CD4-positive, alpha-beta T cell (primary cell): ENCODE results near the gene TIMD4. TPM values are rescaled to one million over a fixed set of nuclear protein-coding genes. Genes with fewer than 3 reads are reported as not detected.

ENCODE experiments used
- ATAC-seq: fragments of 200-7000 bp; cut with Tn5 transposase; one replicate; pipeline ENCODE4 v1.10.0; 2022; ENCODE audit warnings: mild to moderate bottlenecking; ENCODE audit not compliant: poor library complexity
- CTCF ChIA-PET: fragments of 350-600 bp; sonication (Branson Sonifier 250); formaldehyde crosslinking; loops from one replicate; lab custom pipeline; 2021; ENCODE audit warnings: antibody characterized with exemption, inconsistent platforms; lab: Charles Lee
- POLR2A ChIA-PET: fragments of 350-600 bp; sonication (Branson Sonifier 250); formaldehyde crosslinking; loops from one replicate; lab custom pipeline; 2021; ENCODE audit warnings: antibody characterized with exemption, inconsistent platforms; lab: Charles Lee
- DNase-seq, 14 experiments: peaks; one replicate each; pipeline ENCODE4 v3.0.0-alpha.2; 2013 to 2020; ENCODE audit warnings: mixed read lengths in 2 of 14
- H3K27ac ChIP-seq, 2 donors: one replicate each; pipeline versions ENCODE4 v1.5.1 to v1.7.0; 2013; ENCODE audit warnings: low read length in 2 of 2, low read depth in 1 of 2, mild to moderate bottlenecking in 1 of 2
- H3K27me3 ChIP-seq, 2 experiments: 1 replicate in 1 of 2; 2 replicates in 1 of 2; pipeline versions ENCODE4 v1.6.1 to v1.7.0; 2013; ENCODE audit warnings: low read length in 2 of 2, control low read depth in 1 of 2, mild to moderate bottlenecking in 1 of 2, moderate library complexity in 1 of 2; ENCODE audit not compliant: insufficient read depth in 2 of 2, control insufficient read depth in 1 of 2
- H3K36me3 ChIP-seq: one replicate; pipeline ENCODE4 v1.6.1; 2013; ENCODE audit warnings: low read length, control low read depth; ENCODE audit not compliant: insufficient read depth
- H3K4me1 ChIP-seq: one replicate; pipeline ENCODE4 v1.6.1; 2013; ENCODE audit warnings: low read length, control low read depth; ENCODE audit not compliant: insufficient read depth
- H3K4me3 ChIP-seq: one replicate; pipeline ENCODE4 v1.5.1; 2013; ENCODE audit warnings: mild to moderate bottlenecking, low read length, moderate library complexity
- H3K9me3 ChIP-seq, 2 experiments: 1 replicate in 1 of 2; 2 replicates in 1 of 2; pipeline versions ENCODE4 v1.6.1 to v1.7.0; 2013; ENCODE audit warnings: low read length in 2 of 2, mild to moderate bottlenecking in 2 of 2, control low read depth in 1 of 2, moderate library complexity in 1 of 2; ENCODE audit not compliant: control insufficient read depth in 1 of 2, insufficient read depth in 1 of 2
- H3K27ac Mint-ChIP-seq: one replicate; pipeline ENCODE4 v1.8.0; 2020; ENCODE audit warnings: mixed read lengths
- H3K27me3 Mint-ChIP-seq: one replicate; pipeline ENCODE4 v1.8.0; 2021; ENCODE audit warnings: mixed read lengths
- H3K36me3 Mint-ChIP-seq: one replicate; pipeline ENCODE4 v1.8.0; 2021; ENCODE audit warnings: low read depth, mixed read lengths
- H3K4me1 Mint-ChIP-seq: one replicate; pipeline ENCODE4 v1.8.0; 2021; ENCODE audit warnings: low read depth, mixed read lengths
- H3K4me3 Mint-ChIP-seq: one replicate; pipeline ENCODE4 v1.8.0; 2020; ENCODE audit warnings: mild to moderate bottlenecking, mixed read lengths
- H3K9me3 Mint-ChIP-seq: one replicate; pipeline ENCODE4 v1.8.0; 2020; ENCODE audit warnings: mixed read lengths
- intact Hi-C, 2 experiments: fragments of 100-400 bp; cut with DNase I in 1 of 2; cut with micrococcal nuclease in 1 of 2; formaldehyde crosslinking; loops; one replicate each; pipeline versions ENCODE4 v1.15.1 to v1.9.0; 2023 to 2025; cut with DNase I, micrococcal nuclease
- total RNA-seq, 174 experiments: library from RNA in 2 of 174; stranded (reverse) in 2 of 174; gene quantifications; one replicate each; pipeline ENCODE4 v1.2.3 and lab custom pipeline; 2021 to 2026
- TF ChIP-seq, protein P1 (sequence below): fragments of 200-600 bp; IDR thresholded peaks from one replicate; pipeline ENCODE4 v1.8.0; 2022; ENCODE audit warnings: antibody characterized with exemption, mild to moderate bottlenecking

The TIMD4 gene
- total RNA-seq, 2 experiments from 2014 or later: 1.6 to 2.0 TPM

DNA sequence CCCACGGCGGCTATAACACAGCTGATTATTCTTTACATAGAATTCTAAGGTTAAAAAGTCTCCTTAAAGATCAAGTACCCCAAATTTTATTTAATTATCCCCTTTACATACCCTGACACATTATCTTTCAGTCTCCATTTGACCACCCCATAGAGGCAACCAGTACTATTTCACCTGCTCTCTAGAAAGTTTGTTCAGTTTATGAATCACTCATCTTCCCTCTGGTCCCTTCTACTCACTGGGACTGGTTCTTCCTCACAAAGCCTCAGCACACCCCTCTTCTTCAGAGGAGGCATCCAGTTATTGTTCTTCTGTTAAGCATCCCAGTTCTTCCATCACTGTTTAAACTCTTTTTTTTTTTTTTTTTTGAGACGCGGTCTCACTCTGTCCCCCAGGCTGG, 70.2 kb downstream of the TIMD4 start:
- Histone ChIP-seq H3K36me3 (no peaks in the 10 kb centered on the region), H3K4me1 (peaks cover 2% of the 10 kb centered on the region), H3K4me3 (no peak overlapping the region), H3K27me3 (no peaks in the 10 kb centered on the region), H3K27ac (no peak overlapping the region), H3K9me3 (no peaks in the 10 kb centered on the region)
- POLR2A ChIA-PET: no interaction called here
- ATAC-seq (no peak), DNase-seq (no peak)
- H3K27me3 Mint-ChIP-seq: no peaks in the 10 kb centered on the region
- TF ChIP-seq, protein P1, sequence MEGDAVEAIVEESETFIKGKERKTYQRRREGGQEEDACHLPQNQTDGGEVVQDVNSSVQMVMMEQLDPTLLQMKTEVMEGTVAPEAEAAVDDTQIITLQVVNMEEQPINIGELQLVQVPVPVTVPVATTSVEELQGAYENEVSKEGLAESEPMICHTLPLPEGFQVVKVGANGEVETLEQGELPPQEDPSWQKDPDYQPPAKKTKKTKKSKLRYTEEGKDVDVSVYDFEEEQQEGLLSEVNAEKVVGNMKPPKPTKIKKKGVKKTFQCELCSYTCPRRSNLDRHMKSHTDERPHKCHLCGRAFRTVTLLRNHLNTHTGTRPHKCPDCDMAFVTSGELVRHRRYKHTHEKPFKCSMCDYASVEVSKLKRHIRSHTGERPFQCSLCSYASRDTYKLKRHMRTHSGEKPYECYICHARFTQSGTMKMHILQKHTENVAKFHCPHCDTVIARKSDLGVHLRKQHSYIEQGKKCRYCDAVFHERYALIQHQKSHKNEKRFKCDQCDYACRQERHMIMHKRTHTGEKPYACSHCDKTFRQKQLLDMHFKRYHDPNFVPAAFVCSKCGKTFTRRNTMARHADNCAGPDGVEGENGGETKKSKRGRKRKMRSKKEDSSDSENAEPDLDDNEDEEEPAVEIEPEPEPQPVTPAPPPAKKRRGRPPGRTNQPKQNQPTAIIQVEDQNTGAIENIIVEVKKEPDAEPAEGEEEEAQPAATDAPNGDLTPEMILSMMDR: no peak
- H3K36me3 Mint-ChIP-seq: no peaks in the 10 kb centered on the region
- CTCF ChIA-PET: interaction anchor here (0.7 kb wide), 1 partner anchor 9 kb away, joined by 6 read pairs; no protein-coding TSS in a partner anchor
- peaks cover 19% of the 10 kb centered on the region for H3K4me1 Mint-ChIP-seq
- no peaks in the 10 kb centered on the region for H3K9me3 Mint-ChIP-seq
- no peak overlapping the region for H3K27ac Mint-ChIP-seq
- H3K4me3 Mint-ChIP-seq: no peak overlapping the region
- intact Hi-C loops: loop anchor here in 1 of 2 experiments (5.0 kb wide), 2 partner anchors 44 to 239 kb away; no protein-coding TSS in a partner anchor

- Mint-ChIP-seq H3K27me3 (no peaks in the 10 kb centered on the region), H3K27ac (no peak overlapping the region), H3K9me3 (no peaks in the 10 kb centered on the region), H3K36me3 (no peaks in the 10 kb centered on the region), H3K4me1 (peaks cover 19% of the 10 kb centered on the region), H3K4me3 (no peak overlapping the region)
- H3K4me1 ChIP-seq: peaks cover 2% of the 10 kb centered on the region
- H3K4me3 ChIP-seq: no peak overlapping the region
- ChIA-PET CTCF (no interaction called here), POLR2A (no interaction called here)
- no peaks in the 10 kb centered on the region for H3K36me3 ChIP-seq
- no peaks in the 10 kb centered on the region for H3K27me3 ChIP-seq
- TF ChIP-seq, protein P1: no peak
- DNase-seq (peak in 2 of 14 experiments; percentile 12 to 25), ATAC-seq (no peak)
- no peak overlapping the region for H3K27ac ChIP-seq
- intact Hi-C loops: loop anchor here in 1 of 2 experiments (5.0 kb wide), 2 partner anchors 45 to 240 kb away; no protein-coding TSS in a partner anchor
- H3K9me3 ChIP-seq: no peaks in the 10 kb centered on the region
These were observed 70.8 kb downstream of the TIMD4 start for GRCh38 chr5:156892223-156892622.

DNA sequence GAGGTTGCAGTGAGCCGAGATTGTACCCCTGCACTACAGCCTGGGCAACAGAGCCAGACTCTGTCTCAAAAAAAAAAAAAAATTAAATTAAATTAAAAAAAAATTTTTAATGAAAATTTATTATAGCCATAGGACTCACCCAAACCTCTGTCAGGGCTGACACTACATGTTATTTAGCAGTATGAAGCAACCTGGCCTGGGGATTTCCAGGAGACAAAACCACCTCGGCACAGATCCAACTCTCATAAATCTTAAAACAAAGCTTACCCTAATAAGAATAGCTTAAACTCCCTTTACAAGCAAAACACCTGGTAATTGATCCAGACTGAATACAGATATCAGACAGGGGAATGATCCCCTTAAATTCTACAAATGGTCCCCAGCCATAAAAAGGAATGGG, 74.5 kb downstream of the TIMD4 start:
- Mint-ChIP-seq H3K9me3 (no peaks in the 10 kb centered on the region), H3K27ac (no peak overlapping the region), H3K36me3 (no peaks in the 10 kb centered on the region), H3K4me3 (no peak overlapping the region), H3K4me1 (peaks cover 14% of the 10 kb centered on the region), H3K27me3 (no peaks in the 10 kb centered on the region)
- Histone ChIP-seq H3K4me3 (no peak overlapping the region), H3K27me3 (no peaks in the 10 kb centered on the region), H3K36me3 (no peaks in the 10 kb centered on the region), H3K4me1 (peaks cover under 1% of the 10 kb centered on the region), H3K27ac (no peak overlapping the region), H3K9me3 (no peaks in the 10 kb centered on the region)
- CTCF ChIA-PET: interaction anchor here (0.7 kb wide), 1 partner anchor 26 kb away, joined by 3 read pairs; no protein-coding TSS in a partner anchor
- ATAC-seq (no peak), DNase-seq (peak in 2 of 14 experiments; percentile 24 to 35)
- POLR2A ChIA-PET: interaction anchor here (0.6 kb wide), 1 partner anchor 15 kb away, joined by 3 read pairs; no protein-coding TSS in a partner anchor
- intact Hi-C loops: no loop called here
- TF ChIP-seq, protein P1: no peak
